ENCODE data around the gene GPC6.

GRCh38 chr13:93637852-93638251 lies 411.2 kb downstream of the GPC6 start:
- TF ChIP-seq ZNF114 (tag by site-specific recombination; IDR thresholded peaks at IDR 0.05) (no peak), FEZF1 (tag by site-specific recombination; IDR thresholded peaks at IDR 0.05) (no peak), REST (tag by site-specific recombination; IDR thresholded peaks at IDR 0.05) (no peak), CTCF (tag by site-specific recombination; IDR thresholded peaks at IDR 0.05) (no peak), ZNF239 (tag by site-specific recombination; IDR thresholded peaks at IDR 0.05) (no peak)
- TF ChIP-seq, protein P1, sequence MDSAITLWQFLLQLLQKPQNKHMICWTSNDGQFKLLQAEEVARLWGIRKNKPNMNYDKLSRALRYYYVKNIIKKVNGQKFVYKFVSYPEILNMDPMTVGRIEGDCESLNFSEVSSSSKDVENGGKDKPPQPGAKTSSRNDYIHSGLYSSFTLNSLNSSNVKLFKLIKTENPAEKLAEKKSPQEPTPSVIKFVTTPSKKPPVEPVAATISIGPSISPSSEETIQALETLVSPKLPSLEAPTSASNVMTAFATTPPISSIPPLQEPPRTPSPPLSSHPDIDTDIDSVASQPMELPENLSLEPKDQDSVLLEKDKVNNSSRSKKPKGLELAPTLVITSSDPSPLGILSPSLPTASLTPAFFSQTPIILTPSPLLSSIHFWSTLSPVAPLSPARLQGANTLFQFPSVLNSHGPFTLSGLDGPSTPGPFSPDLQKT (IDR thresholded peaks at IDR 0.05; ENCODE audit: borderline replicate concordance, low read depth, low read length): no peak
- TF ChIP-seq, protein P2, sequence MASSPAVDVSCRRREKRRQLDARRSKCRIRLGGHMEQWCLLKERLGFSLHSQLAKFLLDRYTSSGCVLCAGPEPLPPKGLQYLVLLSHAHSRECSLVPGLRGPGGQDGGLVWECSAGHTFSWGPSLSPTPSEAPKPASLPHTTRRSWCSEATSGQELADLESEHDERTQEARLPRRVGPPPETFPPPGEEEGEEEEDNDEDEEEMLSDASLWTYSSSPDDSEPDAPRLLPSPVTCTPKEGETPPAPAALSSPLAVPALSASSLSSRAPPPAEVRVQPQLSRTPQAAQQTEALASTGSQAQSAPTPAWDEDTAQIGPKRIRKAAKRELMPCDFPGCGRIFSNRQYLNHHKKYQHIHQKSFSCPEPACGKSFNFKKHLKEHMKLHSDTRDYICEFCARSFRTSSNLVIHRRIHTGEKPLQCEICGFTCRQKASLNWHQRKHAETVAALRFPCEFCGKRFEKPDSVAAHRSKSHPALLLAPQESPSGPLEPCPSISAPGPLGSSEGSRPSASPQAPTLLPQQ (tag by site-specific recombination; IDR thresholded peaks at IDR 0.05): no peak
